Ecto neural progenitor cell (in vitro differentiated cells): ENCODE results near the gene HSPB9.
"Not testable (repeated sequence)": the region's sequence is repeated elsewhere in the genome, so short reads cannot be mapped to it uniquely, and the experiment has no call there.

Experiments
- DNase-seq: peaks from one replicate; pipeline ENCODE4 v3.0.0-alpha.2; 2018; ENCODE audit warnings: low spot score

The HSPB9 gene

DNA sequence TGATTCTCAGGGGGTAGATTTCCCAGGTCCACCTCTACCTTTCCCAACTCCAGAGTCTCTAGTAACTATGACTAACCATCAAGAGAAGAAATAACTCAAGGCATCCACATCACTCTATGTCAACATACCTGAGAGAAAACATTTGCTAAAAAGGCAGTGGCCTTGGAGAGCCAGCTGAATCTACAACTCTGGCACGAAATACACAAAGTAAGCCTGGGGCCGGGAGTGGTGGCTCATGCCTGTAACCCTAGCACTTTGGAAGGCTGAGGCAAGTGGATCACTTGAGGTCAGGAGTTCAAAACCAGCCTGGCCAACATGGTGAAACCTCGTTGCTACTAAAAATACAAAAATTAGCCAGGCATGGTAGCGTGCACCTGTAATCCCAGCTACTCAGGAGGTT lies 20.5 kb downstream of the HSPB9 start:
- not testable (repeated sequence) for DNase-seq

DNA sequence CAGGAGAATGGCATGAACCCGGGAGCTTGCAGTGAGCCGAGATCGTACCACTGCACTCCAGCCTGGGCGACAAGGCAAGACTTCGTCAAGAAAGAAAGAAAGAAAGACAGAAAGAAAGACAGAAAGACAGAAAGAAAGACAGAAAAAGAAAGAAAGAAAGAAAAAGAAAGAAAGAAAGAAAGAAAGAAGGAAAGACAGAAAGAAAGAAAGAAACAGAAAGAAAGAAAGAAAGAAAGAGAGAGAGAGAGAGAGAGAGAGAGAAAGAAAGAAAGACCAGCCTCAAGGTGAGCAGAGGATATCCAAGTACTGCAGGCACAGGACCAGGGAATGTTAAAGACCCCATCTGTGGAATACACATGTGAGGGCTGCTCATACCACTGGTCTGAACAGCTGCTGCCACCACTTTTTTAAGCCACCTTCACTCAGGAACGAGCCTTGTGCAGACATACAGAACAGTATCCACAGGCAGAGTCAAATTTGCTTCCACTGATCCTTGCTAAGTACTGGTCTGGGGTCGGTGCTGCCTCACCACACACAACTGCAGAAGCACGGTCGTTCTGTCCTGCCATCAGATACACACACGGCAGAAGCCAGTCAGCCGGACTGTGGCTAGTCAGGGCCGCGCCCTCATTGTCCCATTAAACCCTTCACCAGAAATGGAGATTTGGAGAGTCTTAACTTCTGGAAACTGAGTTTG lies 24.5 kb downstream of the HSPB9 start:
- DNase-seq, result no peak

DNA sequence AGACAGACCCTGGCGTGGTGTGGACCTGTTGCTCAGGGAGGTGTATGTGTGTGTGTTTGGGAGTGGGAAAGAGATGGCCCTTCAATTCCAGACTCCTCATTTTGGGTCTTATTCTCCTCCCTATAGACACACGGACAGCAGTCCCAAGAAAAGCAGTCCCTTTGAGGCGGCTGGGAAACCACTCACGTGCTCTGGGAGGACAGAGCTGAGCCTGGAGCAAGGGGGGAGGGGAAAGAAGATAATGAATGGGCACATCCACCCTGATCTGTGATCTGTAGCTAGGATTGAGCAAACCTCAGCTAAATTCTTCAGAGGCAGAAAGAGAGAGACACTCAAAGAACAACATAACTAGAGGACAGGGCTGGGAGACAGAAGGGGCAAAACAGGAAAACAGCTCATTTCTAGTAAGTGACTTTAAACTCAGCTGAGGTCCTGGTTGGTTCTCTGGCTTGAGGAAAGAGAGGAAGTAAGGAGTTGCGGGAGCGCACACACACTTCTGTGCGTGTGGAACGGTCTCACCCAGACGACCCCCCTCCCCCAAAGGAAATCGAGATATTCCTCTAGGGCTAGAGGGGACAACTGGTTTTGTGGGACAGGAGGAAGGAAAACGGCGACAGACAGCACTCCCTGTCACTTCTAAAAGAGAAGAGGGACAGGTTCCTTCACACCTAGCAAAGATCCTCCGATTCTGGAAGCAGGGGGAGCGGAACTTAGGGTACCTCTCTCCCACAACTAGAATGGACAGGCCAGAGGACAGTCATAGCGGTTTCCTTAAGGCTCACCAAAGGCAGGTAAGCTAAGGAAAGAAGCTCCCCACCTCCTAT lies 31.5 kb downstream of the HSPB9 start:
- DNase-seq, result no peak

DNA sequence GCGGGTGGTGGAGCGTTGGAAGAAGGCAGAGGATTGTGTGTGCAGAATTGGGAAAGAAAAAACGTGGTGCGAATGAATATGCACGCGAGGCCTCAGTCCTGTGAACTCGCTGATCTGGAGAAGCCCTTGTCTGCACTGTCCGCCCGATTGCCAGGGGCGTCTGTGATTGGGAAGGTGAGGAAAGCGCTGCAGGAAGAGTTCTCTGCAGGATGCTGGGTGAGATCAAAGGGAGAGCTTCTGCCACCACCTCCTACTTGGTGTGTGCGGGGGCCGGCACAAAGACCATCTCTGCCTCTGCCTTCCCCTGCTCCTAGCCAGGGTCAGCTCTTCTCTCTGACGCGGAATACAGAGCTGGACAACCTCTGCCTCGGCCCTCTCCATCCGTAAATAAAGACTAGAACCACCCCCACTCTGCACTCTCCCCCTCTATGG lies 33.0 kb downstream of the HSPB9 start:
- DNase-seq, result peak; percentile 73

DNA sequence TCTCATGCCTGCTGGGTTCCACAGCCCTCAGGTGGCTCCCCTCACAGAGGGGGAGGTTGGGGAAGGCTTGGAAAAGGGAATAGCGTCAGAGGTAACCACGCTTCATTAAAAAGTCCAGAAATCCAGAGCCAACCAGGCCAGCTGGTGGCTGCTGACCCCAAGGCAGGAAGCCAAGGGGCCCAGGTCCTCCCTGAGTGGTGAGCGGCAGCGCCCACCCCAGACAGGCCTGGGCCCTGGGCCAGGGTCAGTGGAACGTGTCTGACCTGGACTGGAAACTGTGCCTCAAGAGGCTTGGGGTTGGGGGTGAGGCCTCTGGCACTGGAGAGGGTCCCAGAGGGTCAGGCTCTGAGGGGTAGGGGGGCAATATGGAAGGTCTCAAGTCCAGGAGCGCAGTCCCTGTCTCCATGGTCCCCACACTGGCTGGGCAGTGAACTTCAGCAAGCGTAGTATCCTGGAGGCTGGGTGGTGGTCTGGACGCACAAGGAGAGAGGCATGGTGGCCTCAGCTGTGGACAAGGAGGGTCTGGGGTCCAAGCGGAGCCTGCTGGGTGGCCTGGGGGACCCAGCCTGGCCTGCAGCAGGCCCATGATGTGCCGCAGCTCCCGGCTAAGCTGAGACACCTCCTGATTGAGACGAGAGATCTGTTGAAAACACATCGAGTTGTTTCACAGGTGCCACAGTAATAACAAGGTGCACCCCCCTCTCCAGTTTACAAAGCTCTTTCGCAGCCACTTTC lies 37.4 kb downstream of the HSPB9 start:
- no peak for DNase-seq

DNA sequence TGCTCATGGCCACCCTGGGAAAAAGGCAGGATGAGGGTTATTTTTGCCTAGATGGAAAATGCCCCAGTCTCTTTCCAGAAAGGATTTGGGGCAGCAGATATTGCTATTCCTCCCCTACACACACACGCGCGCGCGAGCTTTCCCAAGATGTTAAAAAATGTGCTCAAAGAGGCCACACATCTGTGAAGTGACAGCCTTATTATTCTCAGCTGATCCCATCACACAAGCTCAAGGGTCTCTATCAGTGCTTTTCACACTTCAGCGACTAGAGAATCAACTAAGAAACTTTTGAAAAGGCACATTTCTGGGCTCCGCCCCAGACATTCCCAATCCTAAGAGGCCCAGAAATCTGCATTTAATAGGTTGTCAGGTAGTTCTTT lies 37.9 kb downstream of the HSPB9 start:
- no peak for DNase-seq

DNA sequence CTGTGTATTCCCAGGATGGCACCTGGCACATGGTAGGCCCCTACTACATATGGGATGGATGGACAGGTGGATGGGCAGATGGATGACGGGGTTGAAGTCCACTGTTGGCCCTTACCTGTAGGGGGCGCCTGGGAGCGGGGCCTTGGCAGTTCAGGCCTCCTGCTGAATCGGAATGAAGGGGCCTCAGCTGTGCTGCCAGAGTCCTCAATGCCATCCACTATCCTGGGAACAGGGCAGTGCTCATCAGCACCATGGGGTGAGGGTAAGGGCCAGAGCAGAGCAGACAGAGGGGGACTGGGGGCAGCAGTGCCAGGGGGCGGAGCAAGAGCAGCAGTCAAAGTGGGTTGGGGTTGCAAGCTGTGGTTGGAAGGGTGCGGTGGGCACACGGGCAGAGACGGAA lies 40.5 kb downstream of the HSPB9 start:
- peak; percentile 74 for DNase-seq

DNA sequence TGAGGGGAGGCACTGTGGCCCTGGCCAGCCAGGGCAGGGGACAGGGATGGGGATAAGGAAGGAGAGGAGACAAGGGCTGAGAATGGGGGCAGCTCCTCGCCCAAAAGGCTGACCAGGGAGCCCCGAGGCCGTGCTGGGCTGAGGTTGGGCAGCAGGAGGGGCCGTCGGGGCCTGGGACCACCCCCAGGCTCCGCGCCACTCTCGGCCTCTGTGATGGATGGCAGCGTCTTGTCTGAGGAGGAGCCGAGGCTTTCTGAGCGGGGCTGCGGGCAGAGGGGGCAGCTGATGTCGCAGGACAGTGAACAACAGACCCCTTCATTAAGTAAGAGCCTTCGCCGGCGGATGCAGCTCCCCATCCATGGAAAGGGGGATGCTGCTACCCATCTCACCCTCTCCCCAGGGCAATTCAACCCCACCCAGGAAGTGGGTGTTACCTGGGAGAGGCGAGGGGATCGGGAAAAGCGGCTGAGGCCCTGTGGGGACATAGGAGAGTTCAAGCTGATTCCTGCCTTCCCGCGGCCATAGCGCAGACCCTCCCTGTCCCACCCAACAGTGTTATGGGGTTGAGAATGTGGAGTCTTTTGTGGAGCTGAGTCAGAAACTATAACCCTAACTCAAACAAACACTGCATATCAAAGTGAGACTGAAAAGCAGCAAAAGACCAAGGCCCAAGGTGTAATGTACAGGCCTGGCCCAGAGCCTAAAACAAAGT lies 41.2 kb downstream of the HSPB9 start:
- DNase-seq, result no peak

DNA sequence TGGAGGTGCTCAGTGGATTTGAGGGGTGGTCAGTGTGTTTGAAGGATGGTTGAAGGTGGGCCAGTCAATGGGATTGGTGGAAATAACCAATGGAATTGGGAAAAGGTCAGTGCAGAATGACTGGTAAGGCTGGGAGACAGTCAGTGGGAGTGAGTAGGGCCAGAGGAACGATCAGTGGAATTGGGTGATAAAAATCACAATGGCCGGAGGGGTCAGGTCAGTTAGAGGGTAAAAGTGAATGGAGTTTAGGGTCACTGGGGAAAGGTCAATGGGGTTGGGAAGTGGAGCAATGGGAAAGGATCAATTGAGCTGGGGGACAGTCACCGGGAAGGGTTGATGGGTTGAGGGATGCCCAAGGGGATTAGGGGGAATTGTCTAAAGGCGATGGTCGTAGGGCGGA lies 43.1 kb downstream of the HSPB9 start:
- DNase-seq, result no peak

DNA sequence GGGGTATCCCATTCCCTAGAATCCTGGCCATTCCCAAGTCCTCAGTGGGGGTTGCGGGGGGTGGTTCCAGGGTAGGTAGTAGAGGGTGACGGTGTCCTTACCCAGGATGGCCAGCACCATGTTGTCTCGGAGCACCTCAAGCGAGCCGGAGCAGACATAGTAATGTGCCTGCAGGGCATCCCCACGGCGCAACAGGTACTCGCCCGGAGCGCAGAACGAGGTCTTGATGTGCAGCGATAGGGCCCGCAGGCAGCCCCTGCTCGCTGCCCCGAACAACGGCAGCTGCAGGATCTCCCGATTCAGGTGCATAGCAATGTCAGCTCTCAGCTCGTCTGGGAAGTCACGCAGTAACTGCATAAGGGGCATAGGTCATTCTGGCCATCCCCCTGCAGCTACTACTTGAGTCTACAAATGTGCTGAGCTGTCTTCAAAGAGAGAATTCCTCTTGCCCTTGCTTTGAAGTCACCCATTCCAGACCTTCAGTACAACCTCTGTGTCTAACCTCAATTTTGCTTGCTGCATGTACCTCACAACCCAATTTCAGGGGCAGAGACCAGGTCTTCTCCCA lies 43.7 kb downstream of the HSPB9 start:
- DNase-seq, result no peak

DNA sequence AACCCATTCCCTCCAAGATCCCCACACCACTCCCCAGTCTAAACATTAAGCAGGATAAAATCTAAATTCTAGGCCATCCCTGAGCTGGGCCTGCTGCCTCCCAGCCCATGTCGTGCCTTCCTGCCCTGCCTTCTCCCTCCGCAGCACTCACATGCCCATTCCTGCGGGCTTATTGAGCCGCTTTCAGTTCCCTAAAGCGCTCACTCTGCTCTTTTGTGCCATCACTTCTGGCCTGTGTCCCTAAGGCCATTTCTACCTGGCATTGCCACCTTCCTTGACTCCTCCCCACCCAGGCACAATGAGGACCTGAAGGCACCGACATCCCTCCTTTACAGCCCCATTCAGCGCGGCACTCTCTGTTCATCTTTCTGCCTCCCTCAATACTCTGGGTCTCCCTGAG lies 45.2 kb downstream of the HSPB9 start:
- DNase-seq, result no peak

DNA sequence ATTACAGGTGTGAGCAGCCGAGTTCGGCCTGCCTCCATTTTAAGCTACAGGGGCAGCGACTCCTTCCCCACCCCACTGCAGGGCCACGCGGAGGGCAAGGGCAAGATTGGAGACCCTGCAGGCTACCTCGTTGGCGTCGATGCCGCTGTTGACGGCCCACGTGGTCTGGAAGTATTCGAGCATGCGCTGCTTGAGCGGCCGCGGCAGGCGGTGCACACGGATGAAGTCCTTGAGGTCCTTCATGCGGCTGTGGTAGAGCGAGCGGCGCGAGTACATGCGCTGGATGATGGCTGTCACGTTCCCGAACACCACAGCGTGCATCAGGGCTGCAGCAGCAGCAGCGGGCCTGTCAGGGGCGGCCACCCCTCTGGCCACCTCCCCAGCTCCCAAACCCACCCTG lies 46.7 kb downstream of the HSPB9 start:
- DNase-seq, result no peak

DNA sequence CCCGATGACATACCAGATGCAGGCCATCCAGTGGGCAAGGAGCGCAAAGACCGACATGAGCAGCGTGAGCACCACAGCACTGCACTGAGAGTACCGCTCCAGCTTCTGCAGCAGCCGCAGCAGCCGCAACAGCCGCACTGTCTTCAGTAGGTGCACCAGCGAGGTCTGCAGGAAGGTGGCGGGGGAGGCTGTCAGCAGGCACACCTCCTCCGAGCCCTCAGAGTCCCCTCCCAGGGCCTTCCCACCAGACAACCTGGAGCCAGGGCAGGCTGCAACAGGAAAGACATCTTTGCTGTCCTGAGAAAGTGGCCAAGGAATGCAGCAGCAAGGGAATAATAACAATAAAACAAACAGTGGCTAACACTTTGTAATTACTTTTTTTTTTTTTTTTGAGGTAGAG lies 49.2 kb downstream of the HSPB9 start:
- DNase-seq, result no peak
